ENCODE results near the gene CR1L.
"Not testable (repeated sequence)": the region's sequence is repeated elsewhere in the genome, so short reads cannot be mapped to it uniquely, and the experiment has no call there.

GRCh38 chr1:207728200-207728858 lies 83.4 kb downstream of the CR1L start:
- not testable (repeated sequence) for TF ChIP-seq POLR2A, TAF1, POLR2AphosphoS5 (IDR thresholded peaks at IDR 0.05; ENCODE audit: low read depth, low read length)

Data from GM12891 (cell line).